ENCODE results near the gene B3GNT5.

The B3GNT5 gene

DNA sequence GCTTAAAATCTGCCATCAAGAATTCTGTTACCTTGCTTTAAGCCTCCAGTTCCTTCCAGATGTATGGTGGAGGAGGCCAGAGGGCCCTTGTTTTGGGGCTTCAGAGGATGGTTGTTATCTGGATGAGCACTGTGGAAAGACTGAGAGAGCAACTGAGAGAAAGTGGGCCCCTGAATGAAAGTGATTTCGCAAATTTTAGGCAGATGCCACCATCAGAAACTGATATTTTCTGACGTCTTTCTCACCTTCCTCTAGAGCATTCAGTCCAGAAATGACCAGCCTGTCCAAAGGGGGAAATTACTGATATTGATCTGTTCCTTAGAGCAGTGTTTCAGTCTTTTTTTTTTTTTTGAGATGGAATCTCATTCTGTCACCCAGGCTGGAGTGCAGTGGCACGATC, 13.4 kb downstream of the B3GNT5 start:
- DNase-seq = no peak

GRCh38 chr3:183267140-183267539, 14.1 kb downstream of the B3GNT5 start:
- DNase-seq = no peak

DNA sequence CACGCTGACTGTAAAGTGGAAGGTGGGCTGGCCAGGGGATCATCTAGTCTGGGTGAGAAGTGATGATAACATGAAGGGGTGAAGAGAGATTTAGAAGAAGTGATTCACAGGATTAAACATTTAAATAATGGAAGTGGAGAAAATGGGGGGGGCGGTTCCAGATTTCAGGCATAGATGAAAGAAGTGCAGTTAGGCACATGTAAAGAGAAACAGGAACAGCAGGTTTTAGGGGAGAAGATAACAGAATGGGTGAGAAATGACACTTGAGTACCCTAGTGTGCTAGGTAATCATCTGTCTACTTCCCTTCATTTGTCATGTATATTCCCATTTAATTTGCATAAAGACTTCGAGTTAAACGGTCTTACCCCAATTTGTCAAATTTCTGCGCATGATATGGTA, 15.3 kb downstream of the B3GNT5 start:
- no peak for DNase-seq

DNA sequence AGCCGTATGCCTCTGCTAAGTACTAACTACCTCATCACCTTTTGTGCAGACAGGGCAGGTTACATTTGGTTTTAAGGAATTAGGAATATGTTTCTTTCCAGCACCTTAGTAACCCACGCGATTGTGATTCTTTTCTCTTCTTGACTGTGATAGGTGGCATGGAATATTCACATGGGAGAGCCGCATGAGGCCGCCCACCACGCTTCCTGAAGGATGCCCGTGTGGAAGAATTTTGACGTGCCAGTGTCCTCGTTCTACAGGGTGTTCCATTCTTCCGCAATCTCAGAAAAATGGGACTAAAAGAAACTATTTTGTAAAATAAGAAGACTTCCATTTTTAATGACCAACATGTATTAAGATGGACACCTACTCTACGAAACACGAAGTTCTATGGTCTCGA, 16.3 kb downstream of the B3GNT5 start:
- no peak for DNase-seq

DNA sequence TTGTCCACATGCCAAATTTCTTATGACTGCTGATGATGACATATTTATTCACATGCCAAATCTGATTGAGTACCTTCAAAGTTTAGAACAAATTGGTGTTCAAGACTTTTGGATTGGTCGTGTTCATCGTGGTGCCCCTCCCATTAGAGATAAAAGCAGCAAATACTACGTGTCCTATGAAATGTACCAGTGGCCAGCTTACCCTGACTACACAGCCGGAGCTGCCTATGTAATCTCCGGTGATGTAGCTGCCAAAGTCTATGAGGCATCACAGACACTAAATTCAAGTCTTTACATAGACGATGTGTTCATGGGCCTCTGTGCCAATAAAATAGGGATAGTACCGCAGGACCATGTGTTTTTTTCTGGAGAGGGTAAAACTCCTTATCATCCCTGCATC, 17.3 kb downstream of the B3GNT5 start:
- no peak for DNase-seq

DNA sequence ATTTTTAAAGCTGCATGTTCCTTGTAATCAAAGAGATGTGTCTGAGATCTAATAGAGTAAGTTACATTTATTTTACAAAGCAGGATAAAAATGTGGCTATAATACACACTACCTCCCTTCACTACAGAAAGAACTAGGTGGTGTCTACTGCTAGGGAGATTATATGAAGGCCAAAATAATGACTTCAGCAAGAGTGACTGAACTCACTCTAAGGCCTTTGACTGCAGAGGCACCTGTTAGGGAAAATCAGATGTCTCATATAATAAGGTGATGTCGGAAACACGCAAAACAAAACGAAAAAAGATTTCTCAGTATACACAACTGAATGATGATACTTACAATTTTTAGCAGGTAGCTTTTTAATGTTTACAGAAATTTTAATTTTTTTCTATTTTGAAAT, 19.1 kb downstream of the B3GNT5 start:
- no peak for DNase-seq

GRCh38 chr3:183272791-183273190, 19.7 kb downstream of the B3GNT5 start:
- peak; percentile 33 to 36 for DNase-seq

DNA sequence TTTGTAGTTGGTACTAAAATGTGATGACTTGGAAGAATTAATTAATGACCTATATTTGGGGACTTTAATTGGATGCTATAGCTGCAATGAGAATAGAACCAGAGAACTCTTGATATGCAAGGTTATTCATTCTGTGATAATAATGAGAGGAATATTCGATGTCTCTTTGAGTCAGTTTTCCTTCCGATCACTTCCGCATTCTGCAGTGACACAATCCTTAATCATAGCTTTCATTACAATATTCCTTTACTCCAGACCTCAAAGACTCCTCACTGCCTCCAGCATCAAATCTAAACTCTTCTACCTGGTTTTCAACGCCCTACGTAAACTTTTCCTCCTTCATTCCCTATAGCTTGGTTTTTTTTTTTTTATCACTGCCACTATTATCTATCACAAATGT, 21.6 kb downstream of the B3GNT5 start:
- DNase-seq = no peak

GRCh38 chr3:183275418-183275817, 22.4 kb downstream of the B3GNT5 start:
- peak; percentile 65 to 70 for DNase-seq

DNA sequence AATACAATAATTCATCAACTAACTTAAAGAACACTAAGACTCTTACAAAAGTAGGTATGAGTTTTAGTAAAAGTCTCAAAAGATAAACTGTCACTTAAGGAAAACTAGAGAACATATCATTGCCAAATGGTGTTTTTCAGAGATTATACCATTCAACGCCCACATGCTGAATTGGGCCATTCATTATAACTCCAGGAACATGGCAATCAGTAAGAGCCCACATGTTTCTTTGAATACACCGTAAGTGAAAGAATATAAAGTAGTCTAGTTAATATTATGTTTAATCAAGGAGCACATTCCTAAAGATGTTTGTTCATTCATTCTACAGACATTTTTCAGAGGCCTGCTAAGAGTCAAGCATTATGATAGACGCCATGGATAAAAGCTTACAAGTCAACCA, 22.9 kb downstream of the B3GNT5 start:
- DNase-seq = no peak

DNA sequence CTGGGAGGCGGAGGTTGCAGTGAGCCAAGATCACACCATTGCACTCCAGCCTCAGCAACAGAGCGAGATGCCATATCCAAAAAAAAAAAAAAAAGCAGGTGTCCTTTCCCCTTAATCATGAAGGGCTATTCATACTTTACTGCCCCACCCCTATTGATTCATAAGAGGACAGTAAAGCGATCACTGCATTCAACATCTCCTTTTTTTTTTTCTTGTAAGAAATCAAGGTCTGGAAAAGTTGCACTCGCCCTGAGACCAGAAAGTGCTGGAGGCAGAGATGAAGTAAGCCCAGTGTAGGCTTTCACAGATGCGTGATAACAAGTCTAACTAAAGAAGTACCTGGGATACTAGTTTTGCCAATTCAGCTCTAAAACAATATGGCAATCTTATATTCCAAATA, 24.2 kb downstream of the B3GNT5 start:
- no peak for DNase-seq

GRCh38 chr3:183278479-183279088, 25.5 kb downstream of the B3GNT5 start:
- DNase-seq = no peak

- no peak for DNase-seq
Observed at GRCh38 chr3:183279371-183279770, 26.3 kb downstream of the B3GNT5 start.

DNA sequence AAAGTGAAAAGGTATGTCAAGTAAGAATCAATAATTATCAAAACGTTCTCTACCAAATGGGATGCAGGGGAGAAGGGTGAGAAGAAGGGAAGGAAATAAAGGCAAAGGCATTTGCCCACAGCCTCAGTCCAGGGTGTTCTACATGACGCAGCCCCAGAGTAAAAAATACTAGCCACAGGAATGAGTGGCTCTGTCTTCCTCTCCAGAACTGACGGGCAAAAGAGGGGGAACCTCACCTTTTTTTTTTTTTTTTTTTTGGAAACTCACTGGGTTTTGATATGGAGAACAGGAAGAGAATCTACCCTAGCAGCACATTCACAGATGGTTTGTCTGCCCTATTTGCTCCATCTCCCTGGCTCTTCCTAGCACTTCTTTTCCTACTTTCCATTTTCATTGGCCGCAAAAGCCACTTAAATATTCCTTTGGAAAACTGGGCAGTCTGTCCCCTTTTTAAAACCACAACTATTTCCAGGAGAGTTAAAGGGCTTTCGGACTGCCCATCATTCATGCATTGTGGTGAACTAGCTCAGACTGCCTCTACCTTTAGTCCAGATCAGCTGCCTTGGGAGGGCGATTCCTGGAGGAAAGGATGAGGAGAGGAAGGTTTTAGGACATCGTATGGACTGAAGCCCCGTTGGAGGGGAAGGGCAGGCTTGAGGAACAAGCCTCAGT, 28.2 kb downstream of the B3GNT5 start:
- peak; percentile 8 to 23 for DNase-seq

- DNase-seq = no peak
Observed at GRCh38 chr3:183283886-183284285, 30.8 kb downstream of the B3GNT5 start.

- no peak for DNase-seq
Observed at GRCh38 chr3:183284570-183284969, 31.5 kb downstream of the B3GNT5 start.

DNA sequence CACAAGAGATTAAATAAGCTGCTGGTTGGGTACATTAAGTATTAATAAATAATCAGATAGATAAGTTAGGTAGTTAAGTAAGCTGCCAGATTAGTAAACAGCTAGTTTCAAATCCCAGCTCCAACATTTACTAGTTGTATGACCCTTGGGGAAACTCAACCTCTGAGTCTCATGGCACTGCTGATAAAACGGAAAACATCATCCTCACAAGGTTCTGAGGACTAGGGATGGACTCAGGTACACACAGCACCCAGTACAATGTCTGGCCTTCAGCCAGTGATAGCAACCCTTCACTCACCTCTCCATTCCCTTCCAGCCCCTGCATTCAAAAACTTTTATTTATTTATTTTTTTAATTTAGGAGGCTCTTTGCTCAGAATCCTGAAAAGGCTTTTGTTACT, 32.3 kb downstream of the B3GNT5 start:
- DNase-seq = no peak

DNA sequence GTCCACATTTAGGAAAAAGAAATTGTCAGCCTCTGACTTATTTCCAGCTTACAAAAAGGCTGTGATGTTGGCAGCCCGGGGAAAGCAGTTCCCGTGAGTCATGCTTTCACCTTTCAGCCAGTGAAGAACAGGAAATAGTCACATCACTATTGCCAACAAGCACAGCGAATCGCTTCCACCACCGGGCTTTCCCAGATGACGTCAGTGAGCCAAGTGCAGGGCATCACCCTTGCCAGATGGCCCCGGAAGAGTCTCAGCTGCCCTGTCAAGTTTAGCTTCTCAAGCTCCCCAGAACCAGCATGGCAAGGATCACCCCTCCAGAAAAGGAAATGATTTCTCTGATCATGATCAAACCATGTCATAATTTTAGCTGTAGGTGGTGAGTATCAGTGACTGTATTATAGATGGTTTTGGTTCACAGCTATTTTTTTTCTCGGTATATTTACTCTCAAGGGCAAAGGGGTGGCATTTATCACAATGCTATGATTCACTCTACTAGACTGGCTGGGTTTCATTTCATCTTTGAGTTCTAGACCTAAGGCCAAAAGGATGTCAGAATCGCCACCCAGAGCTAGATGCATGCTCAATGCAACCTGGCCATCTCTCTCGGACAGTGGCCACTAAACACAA, 32.9 kb downstream of the B3GNT5 start:
- peak; percentile 64 to 73 for DNase-seq

GRCh38 chr3:183287301-183287971, 34.4 kb downstream of the B3GNT5 start:
- DNase-seq = no peak

- DNase-seq = no peak
Observed at GRCh38 chr3:183288117-183288516, 35.1 kb downstream of the B3GNT5 start.

GRCh38 chr3:183290216-183290615, 37.2 kb downstream of the B3GNT5 start:
- no peak for DNase-seq

DNA sequence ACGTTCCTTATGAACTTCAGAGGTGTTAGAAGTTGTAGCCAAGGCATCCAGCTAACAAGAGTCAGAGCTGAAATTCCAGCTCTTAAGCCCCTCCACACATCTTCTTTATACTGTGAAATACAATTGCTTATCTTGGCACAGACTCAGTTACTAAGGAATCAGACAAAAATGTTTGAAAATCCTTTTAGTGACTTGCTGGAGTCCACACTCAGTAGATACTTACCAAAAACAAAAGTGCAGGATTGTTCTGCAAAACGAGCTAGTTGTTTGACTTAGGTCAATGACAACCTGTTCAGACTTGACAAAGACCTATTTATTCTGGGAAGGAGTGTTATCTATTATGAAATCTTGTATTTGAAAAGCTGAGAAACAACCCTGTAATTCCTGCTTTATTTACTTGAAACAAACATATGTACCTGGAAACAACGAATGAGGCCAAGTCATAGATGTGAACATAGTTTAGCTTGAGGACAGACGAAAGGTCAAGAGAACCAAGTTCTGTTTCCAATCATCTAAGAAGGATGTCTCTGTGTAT, 38.5 kb downstream of the B3GNT5 start:
- no peak for DNase-seq

- no peak for DNase-seq
Observed at GRCh38 chr3:183293966-183294365, 40.9 kb downstream of the B3GNT5 start.

DNA sequence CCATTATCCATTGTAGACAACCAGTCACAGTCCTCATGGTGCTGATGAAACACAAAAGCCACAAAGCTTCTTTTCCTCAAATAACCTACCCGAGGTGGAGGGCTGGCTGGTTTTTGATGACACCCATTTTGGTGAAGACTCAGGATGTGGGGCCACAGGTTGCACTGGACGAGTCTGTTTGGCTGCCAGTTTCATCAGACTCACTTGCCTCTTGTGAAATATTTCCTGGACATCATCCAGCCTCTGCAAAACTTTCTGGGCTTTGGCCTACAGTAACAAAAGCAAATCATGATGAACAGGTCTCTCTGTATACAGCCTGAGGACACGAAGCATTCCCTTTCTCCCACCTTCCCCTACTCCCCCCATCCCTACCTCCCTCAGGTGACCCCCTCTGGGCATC, 42.2 kb downstream of the B3GNT5 start:
- peak; percentile 46 to 64 for DNase-seq
